Vagina (tissue), 2 donors: Measurements from ENCODE around the gene IL32.

ENCODE experiments used
- POLR2A ChIP-seq, 2 donors: fragments of 450-650 bp; IDR thresholded peaks; one replicate each; pipeline ENCODE4 v1.6.1; 2017; ENCODE audit warnings: antibody characterized with exemption in 2 of 2, mild to moderate bottlenecking in 2 of 2, moderate library complexity in 2 of 2
- POLR2AphosphoS5 ChIP-seq, 2 donors: sonication (generic); formaldehyde crosslinking; IDR thresholded peaks; one replicate each; pipeline ENCODE4 v1.9.0; 2017; ENCODE audit warnings: antibody characterized with exemption in 2 of 2, mild to moderate bottlenecking in 2 of 2, low read depth in 1 of 2; ENCODE audit not compliant: insufficient read depth in 1 of 2
- TF ChIP-seq, protein P1 (sequence below), 3 experiments: fragments of 450-650 bp in 2 of 3; fragments of 200-600 bp in 1 of 3; sonication (generic) in 1 of 3; IDR thresholded peaks; one replicate each; pipeline ENCODE4 v1.5.1; 2017 to 2019; ENCODE audit warnings: antibody characterized with exemption in 3 of 3, mild to moderate bottlenecking in 2 of 3, moderate library complexity in 2 of 3

DNA sequence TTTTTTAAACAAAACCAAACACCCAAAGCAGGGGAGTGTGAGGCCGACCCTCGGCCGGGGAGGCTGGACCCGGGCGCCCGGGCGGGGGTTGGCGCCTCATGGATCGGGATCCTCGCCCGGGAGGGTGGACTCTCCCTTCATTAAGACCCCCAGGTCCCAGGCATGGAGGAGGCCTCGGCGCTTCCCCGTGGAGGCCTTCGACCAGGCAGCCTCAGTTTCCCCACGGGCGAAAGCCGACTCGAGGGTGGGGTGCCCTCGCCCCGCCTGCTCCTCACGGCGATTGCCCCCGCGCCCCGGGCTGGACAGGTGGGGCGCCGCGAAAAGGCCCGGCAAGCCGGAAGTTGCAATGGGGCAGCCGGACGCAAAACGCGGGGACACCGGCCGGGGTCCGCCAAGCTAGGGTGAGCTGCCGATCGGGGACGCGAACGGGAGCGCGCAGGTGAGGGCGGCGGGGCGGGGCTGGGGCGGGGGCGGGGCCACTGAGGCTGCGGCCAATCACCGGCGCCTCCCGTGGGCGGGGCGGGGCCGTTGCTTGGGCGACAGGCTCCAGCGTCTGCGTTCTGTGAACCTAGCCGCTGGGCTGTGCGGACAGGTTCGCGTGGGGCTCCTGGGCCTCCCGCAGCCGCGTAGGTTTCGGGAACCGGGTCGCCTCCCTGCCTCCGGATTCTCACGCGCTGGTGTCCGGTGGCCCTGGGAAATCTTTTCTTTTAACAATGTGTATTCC, 40.9 kb downstream of the IL32 start:
- peak; percentile 51 to 61 for TF ChIP-seq POLR2AphosphoS5 (IDR thresholded peaks at IDR 0.05; ENCODE audit: insufficient read depth in 1 of 2, low read depth in 1 of 2)
- TF ChIP-seq, protein P1, sequence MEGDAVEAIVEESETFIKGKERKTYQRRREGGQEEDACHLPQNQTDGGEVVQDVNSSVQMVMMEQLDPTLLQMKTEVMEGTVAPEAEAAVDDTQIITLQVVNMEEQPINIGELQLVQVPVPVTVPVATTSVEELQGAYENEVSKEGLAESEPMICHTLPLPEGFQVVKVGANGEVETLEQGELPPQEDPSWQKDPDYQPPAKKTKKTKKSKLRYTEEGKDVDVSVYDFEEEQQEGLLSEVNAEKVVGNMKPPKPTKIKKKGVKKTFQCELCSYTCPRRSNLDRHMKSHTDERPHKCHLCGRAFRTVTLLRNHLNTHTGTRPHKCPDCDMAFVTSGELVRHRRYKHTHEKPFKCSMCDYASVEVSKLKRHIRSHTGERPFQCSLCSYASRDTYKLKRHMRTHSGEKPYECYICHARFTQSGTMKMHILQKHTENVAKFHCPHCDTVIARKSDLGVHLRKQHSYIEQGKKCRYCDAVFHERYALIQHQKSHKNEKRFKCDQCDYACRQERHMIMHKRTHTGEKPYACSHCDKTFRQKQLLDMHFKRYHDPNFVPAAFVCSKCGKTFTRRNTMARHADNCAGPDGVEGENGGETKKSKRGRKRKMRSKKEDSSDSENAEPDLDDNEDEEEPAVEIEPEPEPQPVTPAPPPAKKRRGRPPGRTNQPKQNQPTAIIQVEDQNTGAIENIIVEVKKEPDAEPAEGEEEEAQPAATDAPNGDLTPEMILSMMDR (IDR thresholded peaks at IDR 0.05), result no peak
- no peak for TF ChIP-seq POLR2A (IDR thresholded peaks at IDR 0.05)
